GM12878 (cell line): ENCODE measurements around the gene COX6B2. TPM values are rescaled to one million over a fixed set of nuclear protein-coding genes. Genes with fewer than 3 reads are reported as not detected.
A peak's percentile ranks its signal among the peaks of the same experiment; 100 is the strongest.

ENCODE experiments used
- ATAC-seq: fragments of 200-7000 bp; cut with Tn5 transposase; 3 replicates; pipeline ENCODE4 v1.9.1; 2020; ENCODE audit warnings: mild to moderate bottlenecking, moderate library complexity
- BruUV-seq: library from RNA; stranded (reverse); fragments of 400-500 nt; replicated peaks from 2 replicates; lab custom pipeline; 2021; lab: Mats Ljungman, UMichigan
- CTCF ChIA-PET: fragments of 300-600 bp; sonication (Branson Sonifier 250); formaldehyde crosslinking; extraction: SDS; loops from one replicate; lab custom pipeline; 2021; ENCODE audit warnings: inconsistent platforms; lab: Yijun Ruan, JAX
- POLR2A ChIA-PET: fragments of 350-600 bp; formaldehyde crosslinking; extraction: SDS; loops from one replicate; lab custom pipeline; 2021; ENCODE audit warnings: inconsistent platforms; lab: Charles Lee
- RAD21 ChIA-PET: fragments of 300-600 bp; sonication (Branson Sonifier 250); formaldehyde crosslinking; loops from one replicate; lab custom pipeline; 2023; ENCODE audit warnings: antibody characterized with exemption; ENCODE audit not compliant: unreplicated experiment; lab: Charles Lee
- SMC1A ChIA-PET: fragments of 300-600 bp; sonication (Branson Sonifier 250); formaldehyde crosslinking; loops from one replicate; lab custom pipeline; 2023; ENCODE audit not compliant: unreplicated experiment, uncharacterized antibody; lab: Charles Lee
- DNase-seq: peaks from one replicate; pipeline ENCODE4 v3.0.0-alpha.2; 2011; ENCODE audit warnings: low read depth, low spot score
- FAIRE-seq: peaks from 3 replicates; lab custom pipeline; 2011; peaks lifted over from hg19 to GRCh38; lab: Jason Lieb, UNC
- H2AFZ ChIP-seq: 2 replicates; pipeline ENCODE4 v1.6.0; 2011; ENCODE audit warnings: low read depth, low read length, control low read depth; ENCODE audit not compliant: control insufficient read depth
- H3K27ac ChIP-seq: 2 replicates; pipeline ENCODE4 v1.5.1; 2011; ENCODE audit warnings: control low read depth; ENCODE audit not compliant: control insufficient read depth, insufficient read depth
- H3K27me3 ChIP-seq, 2 experiments: replicated peaks in 1 of 2; 2 replicates each; pipeline versions ENCODE4 v1.6.0 to v1.6.1; 2011; ENCODE audit warnings: low read length in 1 of 2; ENCODE audit not compliant: control insufficient read depth in 2 of 2, insufficient read depth in 2 of 2
- H3K36me3 ChIP-seq, 2 experiments: 2 replicates each; pipeline ENCODE4 v1.5.1; 2011; ENCODE audit warnings: low read length in 1 of 2; ENCODE audit not compliant: control insufficient read depth in 2 of 2, insufficient read depth in 2 of 2
- H3K4me1 ChIP-seq: 2 replicates; pipeline ENCODE4 v1.6.1; 2011; ENCODE audit warnings: mild to moderate bottlenecking, low read length, moderate library complexity, mixed read lengths; ENCODE audit not compliant: control insufficient read depth, insufficient read depth
- H3K4me2 ChIP-seq: 2 replicates; pipeline ENCODE4 v1.6.0; 2011; ENCODE audit warnings: control low read depth; ENCODE audit not compliant: control insufficient read depth, insufficient read depth
- H3K4me3 ChIP-seq: fragments of 200-600 bp; sonication (generic); 2 replicates; pipeline ENCODE4 v1.5.1; 2016
- H3K79me2 ChIP-seq: 2 replicates; pipeline ENCODE4 v1.6.0; 2011; ENCODE audit warnings: low read length; ENCODE audit not compliant: control insufficient read depth, insufficient read depth
- H3K9ac ChIP-seq: 2 replicates; pipeline ENCODE4 v1.8.0; 2011; ENCODE audit warnings: low read length, control low read depth, mixed read lengths; ENCODE audit not compliant: control insufficient read depth, insufficient read depth
- H3K9me3 ChIP-seq: replicated peaks from 3 replicates; pipeline ENCODE4 v1.5.1; 2011; ENCODE audit warnings: mild to moderate bottlenecking, low read length; ENCODE audit not compliant: control insufficient read depth, insufficient read depth
- H4K20me1 ChIP-seq: 2 replicates; pipeline ENCODE4 v1.6.0; 2011; ENCODE audit not compliant: control insufficient read depth, insufficient read depth
- BMI1 ChIP-seq: fragments of 450-650 bp; IDR thresholded peaks from 2 replicates; pipeline ENCODE4 v1.6.1; 2016; ENCODE audit warnings: mild to moderate bottlenecking, moderate library complexity, borderline replicate concordance
- DPF2 ChIP-seq: fragments of 450-650 bp; IDR thresholded peaks from 2 replicates; pipeline ENCODE4 v1.6.1; 2017; ENCODE audit warnings: mild to moderate bottlenecking
- ESRRA ChIP-seq: IDR thresholded peaks from 2 replicates; pipeline ENCODE4 v1.6.1; 2012; ENCODE audit warnings: mild to moderate bottlenecking, low read length, improper control_type of control experiment
- ETV6 ChIP-seq, 2 experiments: fragments of 450-650 bp in 1 of 2; IDR thresholded peaks in 1 of 2; conservative IDR thresholded peaks in 1 of 2; 2 replicates each; pipeline ENCODE4 v1.6.1; 2014; ENCODE audit warnings: antibody characterized with exemption in 1 of 2, borderline replicate concordance in 1 of 2, low read depth in 1 of 2, mild to moderate bottlenecking in 1 of 2, moderate library complexity in 1 of 2
- FOXM1 ChIP-seq: IDR thresholded peaks from 2 replicates; pipeline ENCODE4 v1.6.1; 2012; ENCODE audit warnings: low read depth, mild to moderate bottlenecking, inconsistent platforms, low read length, moderate library complexity
- IKZF2 ChIP-seq, 2 experiments: fragments of 450-650 bp; IDR thresholded peaks; 2 replicates each; pipeline ENCODE4 v1.6.1; 2017; ENCODE audit warnings: mild to moderate bottlenecking in 2 of 2, moderate library complexity in 2 of 2
- MTA3 ChIP-seq: IDR thresholded peaks from 2 replicates; pipeline ENCODE4 v1.6.1; 2012; ENCODE audit warnings: low read length, inconsistent platforms, borderline replicate concordance
- MYC ChIP-seq: IDR thresholded peaks from 2 replicates; pipeline ENCODE4 v1.6.1; 2011; ENCODE audit warnings: mild to moderate bottlenecking, low read length, moderate library complexity, inconsistent platforms; ENCODE audit not compliant: insufficient read depth, insufficient replicate concordance, insufficient read length, severe bottlenecking
- NR2C1 ChIP-seq: fragments of 450-650 bp; IDR thresholded peaks from 2 replicates; pipeline ENCODE4 v1.6.1; 2017; ENCODE audit warnings: antibody characterized with exemption, mild to moderate bottlenecking, moderate library complexity
- PAX8 ChIP-seq: fragments of 450-650 bp; IDR thresholded peaks from 2 replicates; pipeline ENCODE4 v1.6.1; 2017; ENCODE audit warnings: mild to moderate bottlenecking, moderate library complexity
- POLR2AphosphoS2 ChIP-seq: IDR thresholded peaks from 2 replicates; pipeline ENCODE4 v1.6.1; 2011; ENCODE audit warnings: low read depth, mild to moderate bottlenecking, low read length, improper control_type of control experiment, moderate library complexity
- RAD51 ChIP-seq: fragments of 450-650 bp; IDR thresholded peaks from 2 replicates; pipeline ENCODE4 v1.6.1; 2016; ENCODE audit warnings: moderate library complexity, mild to moderate bottlenecking, inconsistent platforms
- SP1 ChIP-seq: IDR thresholded peaks from one replicate; pipeline ENCODE4 v1.6.1; 2011; ENCODE audit warnings: low read depth, low read length
- SREBF1 ChIP-seq: IDR thresholded peaks from 2 replicates; pipeline ENCODE4 v1.6.1; 2012; ENCODE audit warnings: mild to moderate bottlenecking, low read length
- TAF1 ChIP-seq: IDR thresholded peaks from 2 replicates; pipeline ENCODE4 v1.6.1; 2011; ENCODE audit warnings: mild to moderate bottlenecking, low read depth, low read length, borderline replicate concordance
- YY1 ChIP-seq: IDR thresholded peaks from 2 replicates; pipeline ENCODE4 v1.6.1; 2011; ENCODE audit warnings: low read depth, mild to moderate bottlenecking, low read length
- ZNF274 ChIP-seq: IDR thresholded peaks from one replicate; pipeline ENCODE4 v1.8.0; 2011; ENCODE audit not compliant: insufficient read length, insufficient read depth
- ZNF622 ChIP-seq: fragments of 450-650 bp; IDR thresholded peaks from 2 replicates; pipeline ENCODE4 v1.6.1; 2017; ENCODE audit warnings: mild to moderate bottlenecking, inconsistent platforms
- WGBS: methylation state at CpG from one replicate; pipeline ENCODE4 v1.1.6; 2016; ENCODE audit warnings: low lambda C conversion rate; ENCODE audit not compliant: insufficient replicate concordance, insufficient coverage; ENCODE audit errors: missing lambda C conversion rate; 5-methylcytosine and 5-hydroxymethylcytosine counted together
- in situ Hi-C: fragments of 300-500 bp; cut with MboI; formaldehyde crosslinking; loops from 9 replicates; pipeline ENCODE4 v1.14.3; 2018; ENCODE audit warnings: mixed read lengths
- intact Hi-C: fragments of 100-400 bp; cut with micrococcal nuclease; formaldehyde crosslinking; loops from one replicate; pipeline ENCODE4 v1.14.2; 2022; ENCODE audit not compliant: unreplicated experiment
- polyA plus RNA-seq, 11 experiments: library from polyadenylated mRNA; depleted of rRNA in 4 of 11; unstranded in 6 of 11; stranded (reverse) in 5 of 11; fragments of >200 nt; fragmentation: Nextera tagmentation in 4 of 11; fragmentation: Illumina TruSeq in 1 of 11; extraction: Ambion mirVana in 4 of 11; extraction: Trizol in 1 of 11; gene quantifications; 1 replicate in 1 of 11; 2 replicates in 10 of 11; pipeline versions ENCODE4 v1.2.1 to v1.2.3, GENCODE V29; 2011 to 2016; ENCODE audit warnings: inconsistent platforms in 2 of 11, missing spikeins in 2 of 11, low read depth in 1 of 11
- total RNA-seq, 4 experiments: library from RNA; depleted of rRNA in 3 of 4; stranded (reverse); fragments of >200 nt in 3 of 4; fragmentation: Illumina TruSeq in 1 of 4; extraction: Trizol in 1 of 4; gene quantifications; 2 replicates each; pipeline versions ENCODE4 v1.2.1 to v1.2.3, GENCODE V29; 2013 to 2021
- TF ChIP-seq, protein P1 (sequence below): fragments of 450-650 bp; formaldehyde crosslinking; IDR thresholded peaks from 2 replicates; pipeline ENCODE4 v1.5.0; 2022; ENCODE audit warnings: mild to moderate bottlenecking, missing genetic modification characterization
- TF ChIP-seq, protein P2 (sequence below): fragments of 450-650 bp; IDR thresholded peaks from 2 replicates; pipeline ENCODE4 v1.6.1; 2016; ENCODE audit warnings: mild to moderate bottlenecking

The COX6B2 gene
- total and polyA plus RNA-seq, 10 of the 15 experiments (the other 5 are each of a cell fraction or from before 2014, with no cell fraction given) = 0.05 to 0.08 (median 0.07) TPM; not detected in 6

DNA sequence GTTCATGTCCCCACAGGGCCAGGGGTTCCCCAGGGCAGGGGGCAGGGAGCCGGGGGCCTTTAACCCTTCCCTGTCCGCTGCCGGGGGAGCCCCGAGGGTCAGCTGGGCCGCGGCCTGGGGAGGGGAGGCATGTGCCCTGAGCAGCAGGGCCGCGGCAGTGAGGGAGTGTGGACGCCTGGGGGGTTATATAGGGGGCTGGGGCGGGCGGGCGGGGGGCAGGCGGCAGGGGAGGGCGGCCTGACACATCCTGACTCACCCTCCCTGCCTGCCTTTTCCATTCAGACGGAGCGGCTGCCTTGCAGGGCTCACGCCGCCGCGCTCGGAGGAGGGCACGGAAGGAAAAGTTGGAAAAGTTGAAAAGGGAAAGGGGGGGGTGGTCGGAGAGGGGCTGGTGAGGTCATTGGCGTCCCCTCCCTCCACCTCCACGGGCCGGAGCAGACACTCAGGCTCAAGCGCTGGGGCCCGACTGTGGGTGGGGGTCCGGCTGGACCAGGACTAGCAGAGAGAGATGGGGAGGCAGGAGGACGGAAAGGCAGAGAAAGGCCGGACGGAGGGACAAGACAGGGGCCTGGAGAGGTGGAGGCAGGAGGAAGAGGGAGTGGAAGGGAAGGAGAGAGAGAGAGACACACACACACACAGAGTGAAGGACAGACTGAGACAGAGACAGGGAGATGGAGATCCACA lies 15.9 kb upstream of the COX6B2 start, which contains the start of gene IL11:
Gene IL11 (minus strand): TSS at position 159 of the 684 bp plus-strand sequence. CDS start 153 bp downstream, at position 6.
- ChIA-PET CTCF (no interaction called here), RAD21 (no interaction called here)
- DNase-seq = no peak

More for the DNA sequence above, 15.9 kb upstream of the COX6B2 start, which contains the start of gene IL11:
- H3K4me3 ChIP-seq = no peak within 1 kb of the TSS
- peaks cover 3 to 10% of the 10 kb centered on the region in 2 experiments for H3K27me3 ChIP-seq
- no TSS peak for BruUV-seq
- H3K79me2 ChIP-seq = no peaks in the 10 kb centered on the region
- in situ Hi-C loops = no loop called here
- H3K4me1 ChIP-seq = no peaks in the 10 kb centered on the region
- POLR2A ChIA-PET = no interaction called here
- no peaks in the 10 kb centered on the region for H4K20me1 ChIP-seq
- SMC1A ChIA-PET = no interaction called here
- no peak for ATAC-seq
- TF ChIP-seq ZNF274 (no peak), ZNF622 (no peak), YY1 (no peak), MTA3 (no peak), IKZF2 (IDR thresholded peaks at IDR 0.05) (no peak), TAF1 (no peak), FOXM1 (no peak), MYC (no peak), SREBF1 (no peak), BMI1 (no peak), ESRRA (no peak), NR2C1 (no peak), ETV6 (conservative IDR thresholded peaks at IDR 0.05 in 1 of 2, IDR thresholded peaks at IDR 0.05 in 1 of 2; ENCODE audit: borderline replicate concordance in 1 of 2, low read depth in 1 of 2) (no peak), RAD51 (no peak), DPF2 (no peak), POLR2AphosphoS2 (no peak), SP1 (no peak), PAX8 (no peak)
- TF ChIP-seq, protein P1, sequence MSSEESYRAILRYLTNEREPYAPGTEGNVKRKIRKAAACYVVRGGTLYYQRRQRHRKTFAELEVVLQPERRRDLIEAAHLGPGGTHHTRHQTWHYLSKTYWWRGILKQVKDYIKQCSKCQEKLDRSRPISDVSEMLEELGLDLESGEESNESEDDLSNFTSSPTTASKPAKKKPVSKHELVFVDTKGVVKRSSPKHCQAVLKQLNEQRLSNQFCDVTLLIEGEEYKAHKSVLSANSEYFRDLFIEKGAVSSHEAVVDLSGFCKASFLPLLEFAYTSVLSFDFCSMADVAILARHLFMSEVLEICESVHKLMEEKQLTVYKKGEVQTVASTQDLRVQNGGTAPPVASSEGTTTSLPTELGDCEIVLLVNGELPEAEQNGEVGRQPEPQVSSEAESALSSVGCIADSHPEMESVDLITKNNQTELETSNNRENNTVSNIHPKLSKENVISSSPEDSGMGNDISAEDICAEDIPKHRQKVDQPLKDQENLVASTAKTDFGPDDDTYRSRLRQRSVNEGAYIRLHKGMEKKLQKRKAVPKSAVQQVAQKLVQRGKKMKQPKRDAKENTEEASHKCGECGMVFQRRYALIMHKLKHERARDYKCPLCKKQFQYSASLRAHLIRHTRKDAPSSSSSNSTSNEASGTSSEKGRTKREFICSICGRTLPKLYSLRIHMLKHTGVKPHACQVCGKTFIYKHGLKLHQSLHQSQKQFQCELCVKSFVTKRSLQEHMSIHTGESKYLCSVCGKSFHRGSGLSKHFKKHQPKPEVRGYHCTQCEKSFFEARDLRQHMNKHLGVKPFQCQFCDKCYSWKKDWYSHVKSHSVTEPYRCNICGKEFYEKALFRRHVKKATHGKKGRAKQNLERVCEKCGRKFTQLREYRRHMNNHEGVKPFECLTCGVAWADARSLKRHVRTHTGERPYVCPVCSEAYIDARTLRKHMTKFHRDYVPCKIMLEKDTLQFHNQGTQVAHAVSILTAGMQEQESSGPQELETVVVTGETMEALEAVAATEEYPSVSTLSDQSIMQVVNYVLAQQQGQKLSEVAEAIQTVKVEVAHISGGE = no peak
- TF ChIP-seq, protein P2, sequence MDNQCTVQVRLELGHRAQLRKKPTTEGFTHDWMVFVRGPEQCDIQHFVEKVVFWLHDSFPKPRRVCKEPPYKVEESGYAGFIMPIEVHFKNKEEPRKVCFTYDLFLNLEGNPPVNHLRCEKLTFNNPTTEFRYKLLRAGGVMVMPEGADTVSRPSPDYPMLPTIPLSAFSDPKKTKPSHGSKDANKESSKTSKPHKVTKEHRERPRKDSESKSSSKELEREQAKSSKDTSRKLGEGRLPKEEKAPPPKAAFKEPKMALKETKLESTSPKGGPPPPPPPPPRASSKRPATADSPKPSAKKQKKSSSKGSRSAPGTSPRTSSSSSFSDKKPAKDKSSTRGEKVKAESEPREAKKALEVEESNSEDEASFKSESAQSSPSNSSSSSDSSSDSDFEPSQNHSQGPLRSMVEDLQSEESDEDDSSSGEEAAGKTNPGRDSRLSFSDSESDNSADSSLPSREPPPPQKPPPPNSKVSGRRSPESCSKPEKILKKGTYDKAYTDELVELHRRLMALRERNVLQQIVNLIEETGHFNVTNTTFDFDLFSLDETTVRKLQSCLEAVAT = no peak
- no peaks in the 10 kb centered on the region for H3K9me3 ChIP-seq
- H3K4me2 ChIP-seq = 0 out of 2 replicates have a peak within 1 kb of the TSS, but pooled peaks have one; percentile 17
- no peak within 1 kb of the TSS for H3K9ac ChIP-seq
- H2AFZ ChIP-seq = no peak within 1 kb of the TSS
- FAIRE-seq = no peak
- no peaks in the 10 kb centered on the region for H3K36me3 ChIP-seq
- 27% methylated on average over 25 of the region's 32 CpGs for WGBS
- no peak within 1 kb of the TSS for H3K27ac ChIP-seq
- intact Hi-C loops = no loop called here
